Measurements from ENCODE around the gene HEY2.

Gene HEY2

GRCh38 chr6:125807293-125807692 lies 57.9 kb downstream of the HEY2 start:
- intact Hi-C loops (cut with DNase I): no loop called here
- DNase-seq: no peak

GRCh38 chr6:125808060-125808459 lies 58.6 kb downstream of the HEY2 start:
- peak in 1 of 42 donors; percentile 15 for DNase-seq
- intact Hi-C loops (cut with DNase I): no loop called here

GRCh38 chr6:125808591-125808990 lies 59.2 kb downstream of the HEY2 start:
- no peak for DNase-seq
- intact Hi-C loops (cut with DNase I): no loop called here

GRCh38 chr6:125809570-125810170 lies 60.2 kb downstream of the HEY2 start:
- intact Hi-C loops (cut with DNase I): no loop called here
- DNase-seq: no peak

GRCh38 chr6:125810445-125810844 lies 61.0 kb downstream of the HEY2 start:
- DNase-seq: no peak
- intact Hi-C loops (cut with DNase I): no loop called here

Measured in head of caudate nucleus (tissue), 42 donors.